ENCODE measurements around the gene HOXC4. TPM values are rescaled to one million over a fixed set of nuclear protein-coding genes. Genes with fewer than 3 reads are reported as not detected.

Gene HOXC4
- 1 to 10 TPM; 1.8 to 2.3 (median 1.9) TPM for total RNA-seq

- intact Hi-C loops (cut with DNase I; ENCODE audit: low total_unique reads): no loop called here
- Histone ChIP-seq H3K4me1 (peaks cover 0 to 8% of the 10 kb centered on the region in 2 donors), H3K27me3 (no peaks in the 10 kb centered on the region), H3K36me3 (no peaks in the 10 kb centered on the region), H3K4me3 (peak within 1 kb of the TSS; percentile 17 to 72 (median 66)), H3K27ac (peak within 1 kb of the TSS; percentile 80 to 84), H3K9me3 (no peaks in the 10 kb centered on the region)
- no peak for DNase-seq (ENCODE audit: low spot score in 2 of 2)
- TF ChIP-seq, protein P1, sequence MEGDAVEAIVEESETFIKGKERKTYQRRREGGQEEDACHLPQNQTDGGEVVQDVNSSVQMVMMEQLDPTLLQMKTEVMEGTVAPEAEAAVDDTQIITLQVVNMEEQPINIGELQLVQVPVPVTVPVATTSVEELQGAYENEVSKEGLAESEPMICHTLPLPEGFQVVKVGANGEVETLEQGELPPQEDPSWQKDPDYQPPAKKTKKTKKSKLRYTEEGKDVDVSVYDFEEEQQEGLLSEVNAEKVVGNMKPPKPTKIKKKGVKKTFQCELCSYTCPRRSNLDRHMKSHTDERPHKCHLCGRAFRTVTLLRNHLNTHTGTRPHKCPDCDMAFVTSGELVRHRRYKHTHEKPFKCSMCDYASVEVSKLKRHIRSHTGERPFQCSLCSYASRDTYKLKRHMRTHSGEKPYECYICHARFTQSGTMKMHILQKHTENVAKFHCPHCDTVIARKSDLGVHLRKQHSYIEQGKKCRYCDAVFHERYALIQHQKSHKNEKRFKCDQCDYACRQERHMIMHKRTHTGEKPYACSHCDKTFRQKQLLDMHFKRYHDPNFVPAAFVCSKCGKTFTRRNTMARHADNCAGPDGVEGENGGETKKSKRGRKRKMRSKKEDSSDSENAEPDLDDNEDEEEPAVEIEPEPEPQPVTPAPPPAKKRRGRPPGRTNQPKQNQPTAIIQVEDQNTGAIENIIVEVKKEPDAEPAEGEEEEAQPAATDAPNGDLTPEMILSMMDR (IDR thresholded peaks at IDR 0.05): no peak
- TF ChIP-seq POLR2A (IDR thresholded peaks at IDR 0.05) (no peak), POLR2AphosphoS5 (IDR thresholded peaks at IDR 0.05) (no peak)
Observed at GRCh38 chr12:54053751-54054741, at the start of gene HOXC4. TSS of gene HOXC4 (plus strand) at chr12:54053835. CDS start at chr12:54053923, 88 bp downstream.

DNA sequence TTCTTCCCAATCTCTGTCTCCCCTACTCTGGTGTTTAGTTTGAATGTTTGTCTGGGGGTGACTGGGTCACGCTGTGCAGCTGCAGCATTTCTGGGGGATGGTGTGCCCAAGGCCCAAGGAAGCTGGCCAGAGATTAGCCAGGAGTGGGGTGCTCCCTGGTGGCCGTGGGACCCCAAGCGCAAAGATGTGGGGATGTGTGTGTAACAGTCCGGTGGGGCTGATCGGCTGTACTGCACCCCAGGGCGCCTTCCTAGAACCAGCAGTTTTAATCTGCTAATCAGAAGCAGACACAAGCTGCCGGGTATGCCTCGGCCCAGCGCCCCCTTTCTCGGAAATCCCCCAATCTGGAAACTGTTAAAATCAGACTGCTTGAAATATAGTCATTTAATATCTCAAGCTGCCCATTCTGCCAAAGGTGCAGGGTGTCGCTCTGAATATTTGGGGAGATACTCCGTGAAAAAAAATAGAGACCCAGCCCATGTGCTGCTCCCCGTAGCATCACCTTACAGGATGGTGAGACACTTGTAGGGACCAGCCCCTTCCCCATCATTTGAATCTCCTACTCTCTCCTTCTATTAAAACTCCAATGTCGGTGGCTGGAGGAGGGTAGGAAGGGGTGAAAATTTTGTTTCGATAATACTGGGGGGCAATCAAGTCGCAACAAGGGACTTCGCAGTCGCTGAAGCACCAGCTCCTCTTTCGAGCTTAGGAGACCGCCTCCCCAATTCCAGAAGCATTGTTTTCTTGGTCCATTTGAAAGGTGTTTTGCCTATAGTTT, 49.4 kb upstream of the HOXC4 start:
- Histone ChIP-seq H3K27ac (peak overlapping the region; percentile 48 to 81), H3K36me3 (no peaks in the 10 kb centered on the region), H3K4me3 (peak overlapping the region in 2 of 3 donors; percentile 57 to 71), H3K4me1 (peaks cover 0 to 7% of the 10 kb centered on the region in 2 donors), H3K27me3 (peaks cover 0 to 3% of the 10 kb centered on the region in 2 donors), H3K9me3 (no peaks in the 10 kb centered on the region)
- DNase-seq (ENCODE audit: low spot score in 2 of 2): no peak
- intact Hi-C loops (cut with DNase I; ENCODE audit: low total_unique reads): loop anchor here (10.0 kb wide), 2 partner anchors 201 to 1961 kb away; partner anchors contain the start of genes CDK2 and PMEL
- TF ChIP-seq, protein P1 (IDR thresholded peaks at IDR 0.05): no peak
- no peak for TF ChIP-seq POLR2A (IDR thresholded peaks at IDR 0.05)
- no peak for TF ChIP-seq POLR2AphosphoS5 (IDR thresholded peaks at IDR 0.05)

- DNase-seq (ENCODE audit: low spot score in 2 of 2): no peak
- H3K36me3 ChIP-seq: no peaks in the 10 kb centered on the region
- H3K4me1 ChIP-seq: peaks cover 0 to 7% of the 10 kb centered on the region in 2 donors
- H3K27ac ChIP-seq: peak overlapping the region; percentile 48 to 81
- TF ChIP-seq POLR2A (IDR thresholded peaks at IDR 0.05) (no peak), POLR2AphosphoS5 (IDR thresholded peaks at IDR 0.05) (peak in 1 of 3 donors; percentile 16)
- TF ChIP-seq, protein P1 (IDR thresholded peaks at IDR 0.05): no peak
- peak overlapping the region; percentile 35 to 71 (median 57) for H3K4me3 ChIP-seq
- no peaks in the 10 kb centered on the region for H3K9me3 ChIP-seq
- H3K27me3 ChIP-seq: peaks cover 0 to 3% of the 10 kb centered on the region in 2 donors
- intact Hi-C loops (cut with DNase I; ENCODE audit: low total_unique reads): loop anchor here (10.0 kb wide), 2 partner anchors 200 to 1960 kb away; partner anchors contain the start of genes CDK2 and PMEL
Observed at GRCh38 chr12:54004841-54005530, 48.6 kb upstream of the HOXC4 start.

DNA sequence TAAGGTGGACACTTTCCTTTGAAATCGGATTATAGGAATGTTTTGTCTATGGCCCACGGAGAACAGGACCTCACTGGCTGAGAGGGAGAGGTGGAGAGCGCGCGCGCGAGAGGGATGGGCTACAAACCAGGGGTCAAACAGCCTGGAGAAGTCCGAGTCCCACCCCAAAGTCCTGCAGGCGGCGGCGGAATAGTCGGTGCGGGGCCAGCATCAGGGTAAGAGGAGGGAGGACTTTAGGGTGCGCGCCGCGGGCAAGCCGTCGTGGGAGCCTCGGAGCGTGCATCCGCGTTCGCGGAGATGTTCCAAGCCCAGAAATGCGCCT, 48.1 kb upstream of the HOXC4 start:
- Histone ChIP-seq H3K9me3 (no peaks in the 10 kb centered on the region), H3K4me1 (peaks cover 0 to 7% of the 10 kb centered on the region in 2 donors), H3K4me3 (peak overlapping the region; percentile 35 to 71 (median 57)), H3K27me3 (peaks cover 0 to 3% of the 10 kb centered on the region in 2 donors), H3K27ac (peak overlapping the region; percentile 48 to 81), H3K36me3 (no peaks in the 10 kb centered on the region)
- intact Hi-C loops (cut with DNase I; ENCODE audit: low total_unique reads): loop anchor here (10.0 kb wide), 2 partner anchors 199 to 1959 kb away; partner anchors contain the start of genes CDK2 and PMEL
- TF ChIP-seq POLR2A (IDR thresholded peaks at IDR 0.05) (no peak), POLR2AphosphoS5 (IDR thresholded peaks at IDR 0.05) (no peak)
- TF ChIP-seq, protein P1 (IDR thresholded peaks at IDR 0.05): no peak
- DNase-seq (ENCODE audit: low spot score in 2 of 2): no peak
